Jurkat, Clone E6-1 (cell line): Measurements from ENCODE around the gene SPC25.

Source experiments
- DNase-seq: peaks from one replicate; pipeline ENCODE4 v3.0.0-alpha.2; 2011; ENCODE audit warnings: low read depth, low spot score
- H3K4me3 ChIP-seq: 2 replicates; pipeline ENCODE4 v1.5.1; 2011; ENCODE audit warnings: mild to moderate bottlenecking, low read length, control low read depth, moderate library complexity

Gene SPC25

GRCh38 chr2:168852481-168852880, 37.7 kb downstream of the SPC25 start:
- DNase-seq = no peak
- H3K4me3 ChIP-seq = no peak overlapping the region

- no peak overlapping the region for H3K4me3 ChIP-seq
- no peak for DNase-seq
These were observed 38.4 kb downstream of the SPC25 start for GRCh38 chr2:168851674-168852320.

- DNase-seq = no peak
- no peak overlapping the region for H3K4me3 ChIP-seq
These were observed 39.4 kb downstream of the SPC25 start for GRCh38 chr2:168850846-168851245.

- peak; percentile 42 for DNase-seq
These were observed 40.6 kb downstream of the SPC25 start for GRCh38 chr2:168849610-168850009.

DNA sequence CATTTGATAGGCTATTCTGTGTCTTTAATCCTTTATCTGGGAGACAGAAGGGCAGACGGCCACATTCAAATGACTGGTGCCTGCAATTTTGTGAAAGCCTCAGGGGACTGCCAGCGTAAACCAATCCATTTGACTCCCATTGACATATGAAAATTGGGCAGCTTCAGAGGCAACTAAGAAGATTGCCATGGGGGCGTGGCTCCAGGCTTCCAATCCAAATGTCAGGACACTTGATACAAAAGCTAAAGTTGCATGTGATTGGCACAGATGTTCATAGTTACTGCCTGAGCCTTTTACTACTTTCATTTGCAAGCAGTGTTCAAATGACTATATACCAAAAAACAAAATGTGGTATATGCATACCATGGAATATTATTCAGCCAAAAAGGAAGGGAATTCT, 42.0 kb downstream of the SPC25 start:
- DNase-seq = no peak
- H3K4me3 ChIP-seq = no peak overlapping the region

More at GRCh38 chr2:168849610-168850009, 40.6 kb downstream of the SPC25 start:
- no peak overlapping the region for H3K4me3 ChIP-seq

DNA sequence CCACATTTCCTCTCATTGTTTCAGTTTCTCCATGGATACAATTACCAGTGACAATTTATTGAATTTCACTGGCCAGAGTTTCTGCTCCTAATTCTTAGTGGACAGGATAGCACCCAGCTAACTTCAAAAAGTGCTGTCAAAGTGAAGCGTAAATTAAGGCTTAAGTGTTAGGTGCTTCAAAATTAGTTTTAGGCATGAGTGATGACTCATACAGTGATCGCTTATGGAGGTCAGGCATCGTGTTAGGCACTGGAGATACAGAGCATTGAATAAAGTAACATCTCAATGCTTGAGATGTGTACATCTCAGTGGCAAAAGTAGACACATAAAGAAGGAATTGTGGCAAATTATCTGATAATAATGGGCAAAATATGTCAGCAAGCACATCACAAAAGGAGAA, 47.0 kb downstream of the SPC25 start:
- H3K4me3 ChIP-seq = no peak overlapping the region
- no peak for DNase-seq

DNA sequence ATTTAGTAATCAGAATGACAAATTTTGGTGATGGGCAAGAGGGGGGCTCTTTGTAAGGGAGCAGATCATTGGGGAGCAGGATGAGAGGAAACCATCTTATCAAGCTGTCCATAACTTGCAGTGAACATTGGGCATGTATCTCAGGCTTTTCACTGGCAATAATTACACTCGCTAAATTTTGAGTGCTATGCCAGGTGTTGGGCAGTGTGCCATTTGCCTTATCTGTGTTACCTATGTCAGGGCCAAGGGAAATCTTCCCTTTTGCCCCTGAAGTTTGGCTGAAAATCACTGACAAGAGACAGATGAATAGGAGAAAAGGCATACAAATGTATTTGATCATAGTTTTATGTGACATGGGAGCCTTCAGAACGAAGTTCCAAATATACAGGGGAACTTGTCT, 48.8 kb downstream of the SPC25 start:
- no peak for DNase-seq

DNA sequence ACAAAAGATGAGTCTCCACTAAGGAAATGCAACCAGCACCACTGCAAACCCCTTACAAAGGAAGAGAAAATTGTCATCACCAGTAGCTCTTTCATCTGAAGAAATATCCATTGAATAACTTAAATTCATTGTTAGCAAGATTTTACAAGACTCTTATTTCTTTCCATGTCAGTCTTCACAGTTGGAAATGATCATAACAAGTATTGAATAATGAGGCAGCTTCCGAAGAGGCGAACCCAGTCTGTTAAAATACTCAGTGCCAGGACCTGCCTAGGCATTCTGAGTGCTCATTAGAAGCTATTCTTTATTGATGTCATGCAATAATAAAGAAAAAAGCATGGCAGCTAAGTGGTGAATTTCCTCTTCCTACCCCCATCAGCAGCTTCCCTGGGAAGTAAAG, 54.3 kb downstream of the SPC25 start:
- no peak overlapping the region for H3K4me3 ChIP-seq
- DNase-seq = no peak

More for the DNA sequence above, 48.8 kb downstream of the SPC25 start:
- H3K4me3 ChIP-seq = no peak overlapping the region

DNA sequence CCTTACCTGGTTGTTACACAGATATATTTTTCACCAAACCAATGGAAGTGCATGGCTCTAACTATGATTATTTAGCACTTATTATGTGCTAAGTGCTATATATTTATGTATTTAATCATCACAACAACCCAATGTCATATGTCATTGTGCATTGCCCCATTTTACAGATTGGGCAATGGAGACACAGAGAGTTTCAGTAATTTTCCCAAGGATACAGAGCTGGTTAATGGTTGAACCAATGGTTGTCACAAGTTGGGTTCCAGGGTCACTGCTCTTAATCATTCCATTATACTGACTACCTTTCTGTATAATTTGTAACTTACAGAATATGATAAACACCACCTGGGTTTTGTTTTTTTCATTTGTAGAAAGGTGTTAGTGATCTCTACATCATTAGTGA, 58.6 kb downstream of the SPC25 start:
- no peak for DNase-seq
- no peak overlapping the region for H3K4me3 ChIP-seq

GRCh38 chr2:168830958-168831357, 59.3 kb downstream of the SPC25 start:
- no peak for DNase-seq
- no peak overlapping the region for H3K4me3 ChIP-seq

GRCh38 chr2:168825126-168825525, 65.1 kb downstream of the SPC25 start:
- no peak overlapping the region for H3K4me3 ChIP-seq
- no peak for DNase-seq

DNA sequence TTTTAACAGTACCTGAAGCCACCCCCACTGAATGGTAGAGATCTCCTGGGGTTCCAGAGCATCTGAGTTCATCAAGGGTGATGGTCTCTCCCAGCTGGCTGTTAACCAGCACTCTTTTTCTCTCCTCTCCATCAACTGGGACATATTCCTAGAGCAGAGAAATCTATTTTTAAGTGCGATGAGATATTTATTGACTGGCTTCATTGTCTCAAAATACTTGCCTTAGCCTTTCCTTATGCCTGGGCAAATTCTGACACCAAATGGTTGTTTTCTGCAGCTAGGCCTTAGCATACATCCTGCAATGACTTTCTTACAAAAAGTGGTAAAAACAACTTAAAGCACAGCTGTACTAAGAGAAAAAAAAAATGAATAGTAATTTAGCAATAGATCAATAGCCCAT, 68.2 kb downstream of the SPC25 start:
- H3K4me3 ChIP-seq = no peak overlapping the region
- no peak for DNase-seq

GRCh38 chr2:168821577-168821976, 68.7 kb downstream of the SPC25 start:
- no peak overlapping the region for H3K4me3 ChIP-seq
- no peak for DNase-seq
